Coronary artery (tissue), 2 donors: ENCODE results near the gene ERICH3.

Source experiments
- DNase-seq: peaks from one replicate; pipeline ENCODE4 v3.0.0-alpha.2; 2017; ENCODE audit warnings: low spot score
- H3K27ac ChIP-seq, 2 donors: fragments of 200-600 bp; sonication (generic); one replicate each; pipeline ENCODE4 v1.5.1; 2016 to 2019
- H3K4me3 ChIP-seq: fragments of 200-600 bp; sonication (generic); 2 replicates; pipeline ENCODE4 v1.5.1; 2016; ENCODE audit warnings: mild to moderate bottlenecking, moderate library complexity
- TF ChIP-seq, protein P1 (sequence below): fragments of 200-600 bp; sonication (generic); IDR thresholded peaks from one replicate; pipeline ENCODE4 v1.5.1; 2019; ENCODE audit warnings: antibody characterized with exemption

The ERICH3 gene, protein sequence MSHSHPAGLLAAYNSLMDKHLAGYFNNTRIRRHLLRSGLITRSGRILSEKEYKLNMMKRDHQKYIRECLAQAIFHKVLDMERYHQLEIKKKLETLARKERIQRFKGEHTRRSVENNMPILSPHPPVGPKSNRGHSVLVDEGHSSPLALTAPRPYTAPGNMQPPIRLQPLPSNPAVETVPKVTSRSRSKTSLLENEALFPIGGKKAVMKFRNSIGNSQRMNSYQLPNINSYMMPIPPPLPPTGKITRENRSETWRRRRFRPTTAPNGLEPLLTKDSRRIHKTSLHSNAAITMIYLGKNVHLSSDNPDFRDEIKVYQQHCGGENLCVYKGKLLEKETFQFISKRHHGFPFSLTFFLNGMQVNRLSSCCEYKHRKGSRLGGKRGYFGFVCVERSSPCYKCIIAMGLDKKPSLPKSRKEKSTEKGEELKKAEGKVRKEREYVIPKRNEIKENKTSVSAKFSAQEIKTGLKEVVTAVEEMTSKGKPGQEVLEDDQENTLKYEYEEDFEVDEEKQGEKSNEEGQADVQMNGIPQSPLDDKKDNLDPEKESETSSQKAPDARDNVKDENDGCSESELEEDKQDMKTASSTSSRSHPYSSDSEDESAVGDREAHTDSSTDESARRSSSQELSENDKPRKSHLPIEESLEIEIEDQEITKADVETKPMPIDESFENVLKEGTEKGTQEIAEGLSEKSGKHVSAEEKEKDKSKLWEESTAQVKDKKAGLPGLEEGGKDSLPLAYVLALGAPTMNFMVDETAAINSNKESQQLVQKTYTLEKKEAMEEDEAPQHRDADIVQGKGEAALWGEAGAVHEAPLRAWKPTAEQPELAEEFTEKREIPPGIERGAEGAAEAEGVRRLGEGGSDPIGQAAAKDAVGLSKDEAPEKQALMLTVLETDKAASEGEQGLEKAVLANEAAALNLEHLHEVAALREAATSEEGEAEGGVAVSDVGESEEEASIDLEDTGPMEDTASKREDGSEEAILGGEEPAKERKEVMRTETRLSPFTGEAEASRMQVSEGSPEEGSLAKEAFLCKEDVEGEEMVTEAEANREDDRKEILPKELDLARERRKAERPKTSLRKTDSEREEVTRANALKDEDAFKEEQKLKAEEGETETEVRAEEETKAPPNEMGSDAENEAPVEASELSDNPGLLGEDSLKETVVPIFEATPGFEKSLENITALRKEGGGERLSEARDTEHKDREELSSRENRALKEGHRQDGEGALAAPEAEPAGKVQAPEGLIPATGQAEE (N-terminal part only)

DNA sequence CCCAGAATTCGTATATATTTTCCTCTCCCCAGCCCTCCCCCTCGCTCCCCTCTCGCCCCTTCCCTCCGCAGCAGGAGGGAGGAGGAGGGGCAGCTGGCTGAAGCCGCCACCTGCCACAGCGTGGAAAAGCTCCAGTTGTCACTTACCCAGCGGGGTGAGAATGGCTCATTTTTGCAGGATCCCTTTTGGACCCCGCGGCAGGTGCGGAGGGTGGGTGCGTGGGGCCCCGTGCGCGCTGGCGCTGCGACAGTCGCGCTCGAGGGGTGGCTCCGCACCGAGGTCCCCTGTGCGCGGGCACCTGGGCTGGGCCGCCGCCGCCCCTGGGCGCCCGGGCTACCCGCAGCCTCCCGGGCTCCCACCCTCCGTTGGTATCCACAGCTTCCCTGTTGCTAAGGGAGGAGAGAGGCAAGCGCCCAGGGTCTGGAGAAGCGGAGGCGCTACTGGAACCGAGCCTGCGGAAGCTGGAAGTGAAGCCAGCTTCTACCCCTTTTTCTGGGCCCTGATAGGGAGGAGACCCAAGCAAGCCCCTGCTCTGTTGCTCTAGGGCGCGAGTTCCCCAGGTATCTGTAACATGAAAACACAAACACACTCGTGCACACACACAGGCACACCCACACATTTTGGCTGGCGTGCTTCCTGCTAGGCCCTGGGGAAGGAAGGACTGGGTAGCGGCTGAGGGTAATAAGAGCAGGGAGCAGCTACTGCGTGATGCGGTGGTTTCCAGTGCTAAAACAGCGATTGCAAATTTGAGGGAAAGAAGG is at the start of gene ERICH3:
Gene ERICH3, minus strand, starts transcription at position 442 of the 761 bp plus-strand sequence. Its CDS starts 273 bp downstream, at position 169.
- no peak for DNase-seq
- Histone ChIP-seq H3K4me3 (peak within 1 kb of the TSS; percentile 66), H3K27ac (no peak within 1 kb of the TSS)
- TF ChIP-seq, protein P1, sequence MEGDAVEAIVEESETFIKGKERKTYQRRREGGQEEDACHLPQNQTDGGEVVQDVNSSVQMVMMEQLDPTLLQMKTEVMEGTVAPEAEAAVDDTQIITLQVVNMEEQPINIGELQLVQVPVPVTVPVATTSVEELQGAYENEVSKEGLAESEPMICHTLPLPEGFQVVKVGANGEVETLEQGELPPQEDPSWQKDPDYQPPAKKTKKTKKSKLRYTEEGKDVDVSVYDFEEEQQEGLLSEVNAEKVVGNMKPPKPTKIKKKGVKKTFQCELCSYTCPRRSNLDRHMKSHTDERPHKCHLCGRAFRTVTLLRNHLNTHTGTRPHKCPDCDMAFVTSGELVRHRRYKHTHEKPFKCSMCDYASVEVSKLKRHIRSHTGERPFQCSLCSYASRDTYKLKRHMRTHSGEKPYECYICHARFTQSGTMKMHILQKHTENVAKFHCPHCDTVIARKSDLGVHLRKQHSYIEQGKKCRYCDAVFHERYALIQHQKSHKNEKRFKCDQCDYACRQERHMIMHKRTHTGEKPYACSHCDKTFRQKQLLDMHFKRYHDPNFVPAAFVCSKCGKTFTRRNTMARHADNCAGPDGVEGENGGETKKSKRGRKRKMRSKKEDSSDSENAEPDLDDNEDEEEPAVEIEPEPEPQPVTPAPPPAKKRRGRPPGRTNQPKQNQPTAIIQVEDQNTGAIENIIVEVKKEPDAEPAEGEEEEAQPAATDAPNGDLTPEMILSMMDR, result no peak

DNA sequence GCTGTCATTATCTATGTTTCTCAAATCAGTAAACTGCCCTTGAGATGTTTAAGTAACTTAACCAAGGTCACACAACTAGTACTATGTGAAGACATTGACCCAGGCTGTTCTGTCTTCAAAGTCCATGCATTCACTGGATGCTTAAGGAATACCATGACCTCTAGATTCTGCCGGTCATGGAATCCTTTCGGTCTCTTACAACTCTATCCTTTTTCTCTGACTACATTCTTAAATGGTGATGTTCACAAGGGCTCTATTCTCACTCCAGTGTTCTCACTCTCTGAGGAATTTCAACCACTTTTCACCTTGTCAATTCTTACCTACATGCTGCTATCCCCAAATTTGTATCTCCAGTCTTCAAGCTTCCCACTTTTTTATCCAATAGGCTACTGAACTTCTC is 44.0 kb upstream of the ERICH3 start:
- TF ChIP-seq, protein P1, result no peak
- DNase-seq, result no peak
- H3K4me3 ChIP-seq, result no peak overlapping the region
- H3K27ac ChIP-seq, result no peak overlapping the region

DNA sequence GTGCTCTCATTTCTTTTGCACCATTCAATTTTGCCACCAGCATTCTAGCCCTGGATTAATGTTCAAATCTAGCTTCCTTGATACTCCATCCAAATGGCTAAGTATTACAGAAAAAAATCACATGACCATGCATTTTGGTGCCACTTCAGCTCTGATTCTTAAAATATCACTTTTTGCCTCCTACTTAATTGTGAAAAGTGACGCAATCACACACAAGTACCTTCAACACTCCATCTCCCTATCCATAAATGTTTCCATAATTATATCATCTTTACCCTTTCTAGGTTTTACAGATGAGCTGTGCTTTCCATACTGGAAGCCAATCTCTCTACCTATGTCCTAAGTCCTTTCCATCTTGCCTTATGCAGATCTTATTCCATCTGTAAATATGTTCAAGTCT is 43.2 kb upstream of the ERICH3 start:
- Histone ChIP-seq H3K4me3 (no peak overlapping the region), H3K27ac (no peak overlapping the region)
- DNase-seq, result no peak
- TF ChIP-seq, protein P1, result no peak

DNA sequence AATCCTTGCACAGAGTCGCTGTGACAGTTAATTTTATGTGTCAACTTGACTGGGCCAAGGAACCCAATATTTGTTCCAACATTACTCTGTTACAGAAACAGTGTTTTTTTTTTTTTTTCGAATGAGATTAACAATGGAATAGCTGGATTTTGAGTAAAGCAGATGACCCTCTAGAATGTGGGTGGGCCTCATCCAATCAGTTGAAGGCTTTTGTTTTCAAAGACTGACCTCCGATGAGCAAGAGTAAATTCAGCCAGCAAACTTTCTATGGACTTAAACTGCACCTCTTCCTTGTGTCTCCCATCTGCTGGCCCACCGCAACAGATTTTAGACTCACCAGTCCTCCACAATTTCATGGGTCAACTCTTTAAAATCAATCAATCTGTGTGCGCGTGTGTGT is 42.2 kb upstream of the ERICH3 start:
- TF ChIP-seq, protein P1, result no peak
- Histone ChIP-seq H3K4me3 (no peak overlapping the region), H3K27ac (no peak overlapping the region)
- no peak for DNase-seq

DNA sequence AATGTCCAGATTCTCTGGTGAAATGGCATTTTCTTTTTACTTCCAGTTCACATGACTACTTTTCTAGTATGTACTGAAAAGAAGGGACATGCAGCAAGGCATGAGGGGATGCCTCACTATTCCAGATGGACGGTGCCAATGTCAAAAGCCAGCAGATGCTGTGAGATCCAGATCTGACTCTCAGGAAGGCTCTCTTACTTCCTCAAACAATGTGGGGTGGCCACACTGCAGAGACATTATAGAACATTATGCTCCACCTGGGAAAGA is 41.6 kb upstream of the ERICH3 start:
- TF ChIP-seq, protein P1, result no peak
- no peak overlapping the region for H3K4me3 ChIP-seq
- DNase-seq, result no peak
- no peak overlapping the region for H3K27ac ChIP-seq

DNA sequence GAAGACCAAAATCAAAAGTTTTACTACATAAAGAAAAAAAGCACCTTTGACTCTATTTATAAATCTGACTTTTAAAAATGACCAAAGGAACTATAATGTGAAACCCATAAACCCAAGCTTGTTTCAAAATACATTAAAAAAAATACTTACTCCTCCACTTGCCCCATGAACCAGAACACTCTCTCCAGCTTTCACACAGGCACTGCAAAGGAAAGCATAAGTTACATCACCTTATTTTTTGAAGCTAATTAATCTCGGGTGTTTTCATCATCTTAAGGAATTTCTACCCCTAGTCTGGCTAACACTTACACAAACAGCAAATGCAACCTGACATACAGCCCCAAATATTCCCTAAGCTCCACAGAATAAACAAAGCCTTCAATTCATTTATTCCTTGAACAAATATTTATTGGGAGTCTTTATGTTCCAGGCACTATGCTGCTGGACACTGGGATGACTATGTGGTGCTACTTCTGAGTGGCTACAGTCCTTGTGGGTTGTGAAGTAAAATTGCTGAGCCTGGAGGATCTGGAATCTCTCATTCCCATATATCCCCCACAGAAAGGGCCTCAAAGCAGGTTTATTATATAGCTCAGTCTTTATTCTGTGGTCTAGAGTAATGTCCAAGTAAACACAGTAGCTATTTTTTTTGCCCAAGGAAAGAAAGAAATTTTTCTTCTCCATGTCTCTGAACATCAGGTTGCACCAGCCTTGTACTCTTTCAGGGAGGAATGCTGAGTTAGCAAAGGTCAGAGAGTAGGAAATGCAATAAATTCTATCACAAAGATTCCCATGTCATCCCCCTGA is 41.0 kb upstream of the ERICH3 start:
- no peak overlapping the region for H3K27ac ChIP-seq
- DNase-seq, result no peak
- TF ChIP-seq, protein P1, result no peak

More for the DNA sequence above, 41.0 kb upstream of the ERICH3 start:
- H3K4me3 ChIP-seq, result no peak overlapping the region
